Effector memory CD4-positive, alpha-beta T cell (primary cell): ENCODE data around the gene ALDH5A1.
A peak's percentile ranks its signal among the peaks of the same experiment; 100 is the strongest.

Experiments used
- DNase-seq, 3 donors: peaks; one replicate each; pipeline ENCODE4 v3.0.0-alpha.2; 2020
- H3K27ac ChIP-seq: 2 replicates; pipeline ENCODE4 v1.7.0; 2013; ENCODE audit warnings: mild to moderate bottlenecking, low read length, moderate library complexity; ENCODE audit not compliant: insufficient read depth, poor library complexity, severe bottlenecking
- H3K27me3 ChIP-seq: replicated peaks from 2 replicates; pipeline ENCODE4 v1.7.0; 2013; ENCODE audit warnings: mild to moderate bottlenecking, low read length; ENCODE audit not compliant: insufficient read depth, control insufficient read depth, poor library complexity, severe bottlenecking
- H3K36me3 ChIP-seq: 2 replicates; pipeline ENCODE4 v1.7.0; 2013; ENCODE audit warnings: mild to moderate bottlenecking, low read length, moderate library complexity; ENCODE audit not compliant: control insufficient read depth, insufficient read depth
- H3K4me1 ChIP-seq: 2 replicates; pipeline ENCODE4 v1.7.0; 2013; ENCODE audit warnings: low read length, mild to moderate bottlenecking; ENCODE audit not compliant: control insufficient read depth, insufficient read depth, poor library complexity, severe bottlenecking
- H3K4me3 ChIP-seq: 2 replicates; pipeline ENCODE4 v1.7.0; 2013; ENCODE audit warnings: low read length, low read depth, mild to moderate bottlenecking; ENCODE audit not compliant: insufficient read depth, poor library complexity, severe bottlenecking
- H3K9me3 ChIP-seq: 2 replicates; pipeline ENCODE4 v1.7.0; 2013; ENCODE audit warnings: mild to moderate bottlenecking, low read length, moderate library complexity; ENCODE audit not compliant: control insufficient read depth

The ALDH5A1 gene

GRCh38 chr6:24537771-24538385 lies 43.1 kb downstream of the ALDH5A1 start:
- Histone ChIP-seq H3K4me3 (no peak overlapping the region), H3K27ac (no peak overlapping the region), H3K27me3 (no peaks in the 10 kb centered on the region), H3K36me3 (peaks cover 7% of the 10 kb centered on the region), H3K9me3 (no peaks in the 10 kb centered on the region), H3K4me1 (no peaks in the 10 kb centered on the region)
- no peak for DNase-seq

GRCh38 chr6:24539416-24539815 lies 44.6 kb downstream of the ALDH5A1 start:
- Histone ChIP-seq H3K9me3 (no peaks in the 10 kb centered on the region), H3K27me3 (no peaks in the 10 kb centered on the region), H3K4me3 (no peak overlapping the region), H3K36me3 (peaks cover 7% of the 10 kb centered on the region), H3K4me1 (no peaks in the 10 kb centered on the region), H3K27ac (no peak overlapping the region)
- DNase-seq, result no peak

- Histone ChIP-seq H3K27me3 (no peaks in the 10 kb centered on the region), H3K27ac (no peak overlapping the region), H3K36me3 (peaks cover 1% of the 10 kb centered on the region), H3K4me1 (no peaks in the 10 kb centered on the region), H3K4me3 (no peak overlapping the region), H3K9me3 (no peaks in the 10 kb centered on the region)
- DNase-seq, result no peak
These were observed 45.4 kb downstream of the ALDH5A1 start for GRCh38 chr6:24540197-24540596.

- Histone ChIP-seq H3K4me1 (no peaks in the 10 kb centered on the region), H3K27me3 (no peaks in the 10 kb centered on the region), H3K9me3 (no peaks in the 10 kb centered on the region), H3K27ac (no peak overlapping the region), H3K4me3 (no peak overlapping the region), H3K36me3 (no peaks in the 10 kb centered on the region)
- no peak for DNase-seq
These were observed 48.9 kb downstream of the ALDH5A1 start for GRCh38 chr6:24543683-24544082.

- no peaks in the 10 kb centered on the region for H3K9me3 ChIP-seq
- H3K27me3 ChIP-seq, result no peaks in the 10 kb centered on the region
- no peaks in the 10 kb centered on the region for H3K36me3 ChIP-seq
- no peak overlapping the region for H3K27ac ChIP-seq
- no peaks in the 10 kb centered on the region for H3K4me1 ChIP-seq
- no peak overlapping the region for H3K4me3 ChIP-seq
- DNase-seq, result no peak
These were observed 50.4 kb downstream of the ALDH5A1 start for GRCh38 chr6:24545183-24545582.

- no peak overlapping the region for H3K4me3 ChIP-seq
- H3K9me3 ChIP-seq, result no peaks in the 10 kb centered on the region
- H3K36me3 ChIP-seq, result no peaks in the 10 kb centered on the region
- no peaks in the 10 kb centered on the region for H3K27me3 ChIP-seq
- DNase-seq, result no peak
- no peaks in the 10 kb centered on the region for H3K4me1 ChIP-seq
- no peak overlapping the region for H3K27ac ChIP-seq
These were observed 50.9 kb downstream of the ALDH5A1 start for GRCh38 chr6:24545691-24546090.

- Histone ChIP-seq H3K9me3 (no peaks in the 10 kb centered on the region), H3K36me3 (no peaks in the 10 kb centered on the region), H3K27ac (no peak overlapping the region), H3K4me3 (no peak overlapping the region), H3K4me1 (no peaks in the 10 kb centered on the region), H3K27me3 (no peaks in the 10 kb centered on the region)
- DNase-seq, result no peak
These were observed 51.7 kb downstream of the ALDH5A1 start for GRCh38 chr6:24546439-24546838.

GRCh38 chr6:24547243-24547642 lies 52.5 kb downstream of the ALDH5A1 start:
- H3K36me3 ChIP-seq, result no peaks in the 10 kb centered on the region
- no peak overlapping the region for H3K27ac ChIP-seq
- DNase-seq, result peak in 1 of 3 donors; percentile 2
- no peaks in the 10 kb centered on the region for H3K4me1 ChIP-seq
- H3K27me3 ChIP-seq, result no peaks in the 10 kb centered on the region
- no peaks in the 10 kb centered on the region for H3K9me3 ChIP-seq
- no peak overlapping the region for H3K4me3 ChIP-seq

GRCh38 chr6:24549158-24549557 lies 54.4 kb downstream of the ALDH5A1 start:
- Histone ChIP-seq H3K4me1 (no peaks in the 10 kb centered on the region), H3K27ac (no peak overlapping the region)

GRCh38 chr6:24549674-24550353 lies 55.0 kb downstream of the ALDH5A1 start:
- no peak for DNase-seq
- H3K9me3 ChIP-seq, result no peaks in the 10 kb centered on the region
- H3K4me1 ChIP-seq, result no peaks in the 10 kb centered on the region
- H3K36me3 ChIP-seq, result no peaks in the 10 kb centered on the region
- no peak overlapping the region for H3K4me3 ChIP-seq
- H3K27me3 ChIP-seq, result no peaks in the 10 kb centered on the region
- no peak overlapping the region for H3K27ac ChIP-seq

More at GRCh38 chr6:24549158-24549557, 54.4 kb downstream of the ALDH5A1 start:
- no peaks in the 10 kb centered on the region for H3K27me3 ChIP-seq
- no peak overlapping the region for H3K4me3 ChIP-seq
- no peaks in the 10 kb centered on the region for H3K36me3 ChIP-seq
- H3K9me3 ChIP-seq, result no peaks in the 10 kb centered on the region
- no peak for DNase-seq
